Activated B cell treated with CpG ODN at 0.5 μM for 24 hours (primary cell): ENCODE results near the gene PRDM16. TPM values are rescaled to one million over a fixed set of nuclear protein-coding genes. Genes with fewer than 3 reads are reported as not detected.

Experiments used
- ATAC-seq: fragments of 200-7000 bp; cut with Tn5 transposase; one replicate; pipeline ENCODE4 v1.10.0; 2021; ENCODE audit warnings: low read depth, mild to moderate bottlenecking, moderate library complexity
- CTCF ChIA-PET: fragments of 350-600 bp; sonication (Branson Sonifier 250); formaldehyde crosslinking; loops from one replicate; lab custom pipeline; 2021; ENCODE audit warnings: antibody characterized with exemption; lab: Charles Lee
- POLR2A ChIA-PET: fragments of 350-600 bp; sonication (Branson Sonifier 250); formaldehyde crosslinking; loops from one replicate; lab custom pipeline; 2021; ENCODE audit warnings: antibody characterized with exemption; lab: Charles Lee
- DNase-seq: peaks from one replicate; pipeline ENCODE4 v3.0.0; 2022
- H3K27ac Mint-ChIP-seq: one replicate; pipeline ENCODE4 v1.8.0; 2020; ENCODE audit warnings: mixed read lengths
- H3K27me3 Mint-ChIP-seq: one replicate; pipeline ENCODE4 v1.8.0; 2021; ENCODE audit warnings: mixed read lengths
- H3K36me3 Mint-ChIP-seq: one replicate; pipeline ENCODE4 v1.8.0; 2021; ENCODE audit warnings: low read depth, mixed read lengths
- H3K4me1 Mint-ChIP-seq: one replicate; pipeline ENCODE4 v1.8.0; 2021; ENCODE audit warnings: mixed read lengths
- H3K4me3 Mint-ChIP-seq: one replicate; pipeline ENCODE4 v1.8.0; 2020; ENCODE audit warnings: mild to moderate bottlenecking, mixed read lengths
- H3K9me3 Mint-ChIP-seq: one replicate; pipeline ENCODE4 v1.8.0; 2020; ENCODE audit warnings: mixed read lengths
- CTCF ChIP-seq: fragments of 200-600 bp; IDR thresholded peaks from one replicate; pipeline ENCODE4 v1.8.0; 2022; ENCODE audit warnings: antibody characterized with exemption, mild to moderate bottlenecking
- intact Hi-C: fragments of 100-400 bp; cut with micrococcal nuclease; formaldehyde crosslinking; loops from one replicate; pipeline ENCODE4 v1.15.1; 2024
- total RNA-seq: library from RNA; stranded (reverse); gene quantifications from 2 replicates; pipeline ENCODE4 v1.2.3, GENCODE V29; 2022

The PRDM16 gene
- total RNA-seq, 1 donor from 2014 or later: not detected

GRCh38 chr1:3141129-3141528 lies 72.1 kb downstream of the PRDM16 start:
- no peaks in the 10 kb centered on the region for H3K4me1 Mint-ChIP-seq
- no peaks in the 10 kb centered on the region for H3K27me3 Mint-ChIP-seq
- ChIA-PET POLR2A (no interaction called here), CTCF (no interaction called here)
- no peak for TF ChIP-seq CTCF
- no peaks in the 10 kb centered on the region for H3K36me3 Mint-ChIP-seq
- H3K4me3 Mint-ChIP-seq: no peak overlapping the region
- no peak for ATAC-seq
- DNase-seq: no peak
- H3K9me3 Mint-ChIP-seq: no peaks in the 10 kb centered on the region
- intact Hi-C loops: no loop called here
- H3K27ac Mint-ChIP-seq: no peak overlapping the region

GRCh38 chr1:3141836-3142235 lies 72.8 kb downstream of the PRDM16 start:
- TF ChIP-seq CTCF: no peak
- no peaks in the 10 kb centered on the region for H3K4me1 Mint-ChIP-seq

GRCh38 chr1:3142236-3142635 lies 73.2 kb downstream of the PRDM16 start:
- ChIA-PET POLR2A (no interaction called here), CTCF (no interaction called here)
- peaks cover 5% of the 10 kb centered on the region for H3K9me3 Mint-ChIP-seq
- H3K4me3 Mint-ChIP-seq: no peak overlapping the region
- no peaks in the 10 kb centered on the region for H3K4me1 Mint-ChIP-seq
- ATAC-seq (no peak), DNase-seq (no peak)
- no peaks in the 10 kb centered on the region for H3K36me3 Mint-ChIP-seq
- H3K27me3 Mint-ChIP-seq: no peaks in the 10 kb centered on the region
- no peak for TF ChIP-seq CTCF
- H3K27ac Mint-ChIP-seq: no peak overlapping the region
- intact Hi-C loops: no loop called here

More at GRCh38 chr1:3141836-3142235, 72.8 kb downstream of the PRDM16 start:
- H3K4me3 Mint-ChIP-seq: no peak overlapping the region
- H3K27me3 Mint-ChIP-seq: no peaks in the 10 kb centered on the region
- no peak for ATAC-seq
- intact Hi-C loops: no loop called here
- POLR2A ChIA-PET: no interaction called here
- H3K36me3 Mint-ChIP-seq: no peaks in the 10 kb centered on the region
- peaks cover 5% of the 10 kb centered on the region for H3K9me3 Mint-ChIP-seq
- CTCF ChIA-PET: no interaction called here
- no peak for DNase-seq
- no peak overlapping the region for H3K27ac Mint-ChIP-seq

GRCh38 chr1:3142751-3143150 lies 73.7 kb downstream of the PRDM16 start:
- Mint-ChIP-seq H3K36me3 (no peaks in the 10 kb centered on the region), H3K27me3 (no peaks in the 10 kb centered on the region)
- intact Hi-C loops: no loop called here

GRCh38 chr1:3145532-3146325 lies 76.7 kb downstream of the PRDM16 start:
- TF ChIP-seq CTCF: no peak
- Mint-ChIP-seq H3K9me3 (peaks cover 5% of the 10 kb centered on the region), H3K4me3 (no peak overlapping the region), H3K4me1 (no peaks in the 10 kb centered on the region), H3K27ac (no peak overlapping the region), H3K36me3 (no peaks in the 10 kb centered on the region), H3K27me3 (no peaks in the 10 kb centered on the region)
- POLR2A ChIA-PET: no interaction called here
- ATAC-seq: no peak
- no peak for DNase-seq
- intact Hi-C loops: no loop called here
- CTCF ChIA-PET: no interaction called here

More at GRCh38 chr1:3142751-3143150, 73.7 kb downstream of the PRDM16 start:
- ATAC-seq (no peak), DNase-seq (no peak)
- Mint-ChIP-seq H3K4me1 (no peaks in the 10 kb centered on the region), H3K9me3 (peaks cover 5% of the 10 kb centered on the region), H3K27ac (no peak overlapping the region), H3K4me3 (no peak overlapping the region)
- TF ChIP-seq CTCF: no peak
- CTCF ChIA-PET: no interaction called here
- POLR2A ChIA-PET: no interaction called here
